Measurements from ENCODE around the gene DLG1.

Gene DLG1

GRCh38 chr3:197191897-197192296 lies 106.5 kb downstream of the DLG1 start:
- POLR2A ChIA-PET, result no interaction called here
- CTCF ChIA-PET, result no interaction called here
- no peak for TF ChIP-seq CTCF (IDR thresholded peaks at IDR 0.05; ENCODE audit: control extremely low read depth, extremely low read depth, low read depth, missing control alignments)
- DNase-seq (ENCODE audit: extremely low spot score), result no peak

- POLR2A ChIA-PET, result interaction anchor here (0.6 kb wide), 1 partner anchor 363 kb away, joined by 3 read pairs; no protein-coding TSS in a partner anchor
- TF ChIP-seq CTCF (IDR thresholded peaks at IDR 0.05; ENCODE audit: control extremely low read depth, extremely low read depth, low read depth, missing control alignments), result no peak
- peak; percentile 8 for DNase-seq (ENCODE audit: extremely low spot score)
- CTCF ChIA-PET, result interaction anchor here (0.7 to 4.3 kb wide), 6 partner anchors 14 to 211 kb away, joined by 3 to 47 read pairs (median 4); partner anchors contain the start of gene MELTF
Observed at GRCh38 chr3:197189623-197190022, 108.8 kb downstream of the DLG1 start.

- POLR2A ChIA-PET, result interaction anchor here (0.6 kb wide), 1 partner anchor 364 kb away, joined by 3 read pairs; no protein-coding TSS in a partner anchor
- no peak for DNase-seq (ENCODE audit: extremely low spot score)
- CTCF ChIA-PET, result interaction anchor here (0.9 to 4.3 kb wide), 5 partner anchors 34 to 185 kb away, joined by 3 to 47 read pairs (median 8); partner anchors contain the start of gene MELTF
- no peak for TF ChIP-seq CTCF (IDR thresholded peaks at IDR 0.05; ENCODE audit: control extremely low read depth, extremely low read depth, low read depth, missing control alignments)
Observed at GRCh38 chr3:197188963-197189362, 109.4 kb downstream of the DLG1 start.

DNA sequence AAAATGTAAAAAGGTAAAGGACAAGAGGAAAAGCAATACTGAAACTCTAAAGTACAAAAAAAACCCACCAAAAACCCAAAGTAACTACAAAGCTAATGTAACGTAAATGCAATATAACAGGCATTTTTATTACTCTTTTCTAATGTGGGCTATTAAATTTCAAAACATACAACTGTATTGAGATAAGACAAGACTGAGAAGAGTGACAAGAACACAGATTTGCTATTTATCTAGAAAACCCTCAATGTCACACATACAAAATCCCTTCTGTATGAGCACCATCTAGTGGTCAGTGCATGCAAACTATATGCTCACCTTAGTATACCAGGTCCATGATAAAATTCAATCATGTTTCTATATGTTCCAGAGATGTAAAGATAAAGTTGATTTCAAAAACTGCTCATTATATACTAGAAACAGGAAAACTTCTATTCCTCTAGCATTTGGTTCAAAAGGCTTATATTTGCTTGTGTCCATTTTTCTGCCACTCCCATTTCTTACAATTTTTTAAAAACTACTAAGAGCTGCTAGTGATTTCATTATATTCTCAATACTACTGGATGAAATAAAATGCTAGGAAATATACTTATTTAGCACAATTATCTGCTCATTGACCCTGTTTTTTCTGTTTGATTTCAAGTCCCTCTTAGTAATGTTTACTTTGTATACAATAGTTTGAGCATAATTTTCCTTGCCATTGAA lies 111.4 kb downstream of the DLG1 start:
- ChIA-PET CTCF (interaction anchor here (0.7 to 4.3 kb wide), 29 partner anchors 8 to 350 kb away, joined by 3 to 47 read pairs (median 4); partner anchors contain the start of gene MELTF), POLR2A (no interaction called here)
- TF ChIP-seq CTCF (IDR thresholded peaks at IDR 0.05; ENCODE audit: control extremely low read depth, extremely low read depth, low read depth, missing control alignments), result peak; percentile 78
- peak; percentile 40 for DNase-seq (ENCODE audit: extremely low spot score)

DNA sequence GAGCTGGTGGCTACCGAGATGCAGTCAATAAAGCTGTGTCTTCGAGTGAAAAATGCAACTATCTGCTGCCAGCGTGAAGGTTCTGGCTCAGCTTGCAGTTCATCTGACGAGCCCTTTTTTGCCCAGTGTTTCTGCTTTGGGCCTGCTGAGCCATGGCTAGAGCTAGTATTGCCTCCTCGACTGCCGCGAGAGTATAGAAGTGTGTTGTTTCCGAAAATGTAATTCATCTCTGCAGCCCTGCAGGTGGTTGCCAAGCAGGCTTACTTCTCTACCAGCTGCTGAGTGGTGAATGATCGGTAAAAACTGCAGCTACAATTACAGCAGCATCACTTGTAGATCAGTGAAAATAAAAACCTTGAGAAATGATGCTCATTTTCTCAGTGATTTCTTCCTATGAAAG lies 114.8 kb downstream of the DLG1 start:
- DNase-seq (ENCODE audit: extremely low spot score), result no peak
- CTCF ChIA-PET, result interaction anchor here (0.8 to 3.2 kb wide), 6 partner anchors 13 to 181 kb away, joined by 3 to 11 read pairs (median 4); partner anchors contain the start of gene MELTF
- POLR2A ChIA-PET, result no interaction called here
- TF ChIP-seq CTCF (IDR thresholded peaks at IDR 0.05; ENCODE audit: control extremely low read depth, extremely low read depth, low read depth, missing control alignments), result no peak

- POLR2A ChIA-PET, result no interaction called here
- DNase-seq (ENCODE audit: extremely low spot score), result no peak
- CTCF ChIA-PET, result interaction anchor here (0.8 to 3.2 kb wide), 5 partner anchors 12 to 203 kb away, joined by 3 to 11 read pairs (median 3); no protein-coding TSS in a partner anchor
- TF ChIP-seq CTCF (IDR thresholded peaks at IDR 0.05; ENCODE audit: control extremely low read depth, extremely low read depth, low read depth, missing control alignments), result no peak
Observed at GRCh38 chr3:197181741-197182140, 116.7 kb downstream of the DLG1 start.

Measured in GM10248 (cell line).